Choroid plexus epithelial cell (primary cell): ENCODE results near the gene TGFBRAP1.

Experiments
- DNase-seq: peaks from one replicate; pipeline ENCODE4 v3.0.0-alpha.2; 2010; ENCODE audit warnings: low read depth
- H3K4me3 ChIP-seq: 2 replicates; pipeline ENCODE4 v1.5.1; 2011; ENCODE audit warnings: low read depth, mild to moderate bottlenecking, control low read depth, low read length, moderate library complexity
- TF ChIP-seq, protein P1 (sequence below): conservative IDR thresholded peaks from 2 replicates; pipeline ENCODE4 v1.5.1; 2011; ENCODE audit warnings: low read depth, mild to moderate bottlenecking, control low read depth, inconsistent platforms, low read length, moderate library complexity

TGFBRAP1 gene

GRCh38 chr2:105329561-105330495 lies at the start of gene TGFBRAP1:
Gene TGFBRAP1 (minus strand): TSS chr2:105329735. CDS start chr2:105308301, 21,434 bp downstream.
- H3K4me3 ChIP-seq = peak within 1 kb of the TSS; percentile 60
- peak; percentile 47 for DNase-seq
- TF ChIP-seq, protein P1, sequence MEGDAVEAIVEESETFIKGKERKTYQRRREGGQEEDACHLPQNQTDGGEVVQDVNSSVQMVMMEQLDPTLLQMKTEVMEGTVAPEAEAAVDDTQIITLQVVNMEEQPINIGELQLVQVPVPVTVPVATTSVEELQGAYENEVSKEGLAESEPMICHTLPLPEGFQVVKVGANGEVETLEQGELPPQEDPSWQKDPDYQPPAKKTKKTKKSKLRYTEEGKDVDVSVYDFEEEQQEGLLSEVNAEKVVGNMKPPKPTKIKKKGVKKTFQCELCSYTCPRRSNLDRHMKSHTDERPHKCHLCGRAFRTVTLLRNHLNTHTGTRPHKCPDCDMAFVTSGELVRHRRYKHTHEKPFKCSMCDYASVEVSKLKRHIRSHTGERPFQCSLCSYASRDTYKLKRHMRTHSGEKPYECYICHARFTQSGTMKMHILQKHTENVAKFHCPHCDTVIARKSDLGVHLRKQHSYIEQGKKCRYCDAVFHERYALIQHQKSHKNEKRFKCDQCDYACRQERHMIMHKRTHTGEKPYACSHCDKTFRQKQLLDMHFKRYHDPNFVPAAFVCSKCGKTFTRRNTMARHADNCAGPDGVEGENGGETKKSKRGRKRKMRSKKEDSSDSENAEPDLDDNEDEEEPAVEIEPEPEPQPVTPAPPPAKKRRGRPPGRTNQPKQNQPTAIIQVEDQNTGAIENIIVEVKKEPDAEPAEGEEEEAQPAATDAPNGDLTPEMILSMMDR = no peak

GRCh38 chr2:105378921-105379383 lies 49.4 kb upstream of the TGFBRAP1 start:
- peak; percentile 37 for DNase-seq
- H3K4me3 ChIP-seq = no peak overlapping the region
- TF ChIP-seq, protein P1 = peak; percentile 1

DNA sequence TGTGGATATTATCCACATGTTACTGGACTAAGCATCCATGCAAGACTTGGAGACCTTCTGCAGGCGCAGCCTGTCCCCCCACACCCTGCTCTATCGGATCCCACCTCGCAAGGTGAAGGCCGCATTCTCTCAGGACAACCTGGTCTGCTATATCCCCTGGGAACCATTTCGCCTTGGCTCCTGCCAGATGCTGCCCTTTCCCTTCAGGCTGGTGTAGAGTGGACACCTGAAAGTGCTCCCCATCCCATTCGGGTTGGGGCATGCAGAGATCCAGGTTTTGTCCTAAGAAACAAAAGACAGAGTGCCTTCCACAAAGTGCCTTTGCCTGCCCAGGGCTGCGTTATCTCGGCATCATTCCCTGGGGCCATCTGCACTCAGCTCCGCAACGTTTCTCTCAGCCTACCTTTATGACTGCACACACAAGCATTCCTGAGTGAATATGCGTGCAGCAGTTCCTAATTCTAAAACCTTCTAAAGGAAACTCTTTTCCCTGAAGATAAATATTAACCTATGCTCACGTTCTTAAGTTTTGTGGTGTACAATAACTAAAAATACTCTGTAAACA lies 48.8 kb upstream of the TGFBRAP1 start:
- no peak overlapping the region for H3K4me3 ChIP-seq
- TF ChIP-seq, protein P1 = no peak
- DNase-seq = no peak

- TF ChIP-seq, protein P1 = no peak
- H3K4me3 ChIP-seq = no peak overlapping the region
- DNase-seq = no peak
Observed at GRCh38 chr2:105377871-105378270, 48.3 kb upstream of the TGFBRAP1 start.

DNA sequence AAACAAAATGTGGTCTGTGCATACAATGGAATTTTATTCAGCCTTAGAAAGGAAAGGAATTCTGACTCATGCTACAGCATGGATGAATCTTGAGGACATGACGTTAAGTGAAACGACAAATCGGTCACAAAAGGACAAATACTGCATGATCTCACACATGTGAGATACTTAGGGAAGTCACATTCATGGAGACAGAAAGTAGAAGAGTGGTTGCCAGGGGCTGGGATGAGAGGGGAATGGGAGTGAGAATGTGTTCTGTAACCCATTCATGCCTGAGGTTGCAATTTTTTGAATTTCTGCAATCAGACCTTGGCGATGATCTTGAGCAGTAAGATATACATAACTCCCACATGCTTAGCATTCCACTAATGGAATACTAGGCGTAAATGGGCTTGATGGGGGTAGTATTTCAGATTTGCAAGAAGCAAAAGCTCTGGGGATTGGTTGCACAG lies 47.3 kb upstream of the TGFBRAP1 start:
- no peak overlapping the region for H3K4me3 ChIP-seq
- DNase-seq = peak; percentile 83
- TF ChIP-seq, protein P1 = no peak

DNA sequence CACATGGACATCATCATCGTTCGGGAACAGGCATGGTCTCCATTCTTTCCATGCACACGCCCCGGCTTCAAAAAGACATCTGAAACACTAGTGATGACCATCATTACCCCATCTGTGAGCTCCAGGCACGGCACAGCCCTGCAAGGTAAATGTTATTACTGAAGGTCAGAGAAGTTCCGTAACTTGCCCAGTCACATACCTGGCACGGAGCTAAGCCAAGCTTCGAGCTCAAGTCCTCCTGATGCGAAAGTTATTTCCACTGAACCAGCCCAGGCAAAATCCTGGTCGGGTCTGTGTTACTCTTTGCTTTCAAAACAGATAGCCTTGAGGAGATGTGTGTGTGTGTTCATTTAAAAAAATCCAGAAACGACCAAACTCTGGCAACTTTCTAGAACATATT lies 46.5 kb upstream of the TGFBRAP1 start:
- TF ChIP-seq, protein P1 = no peak
- peak; percentile 29 for DNase-seq

More for the DNA sequence above, 46.5 kb upstream of the TGFBRAP1 start:
- no peak overlapping the region for H3K4me3 ChIP-seq
